HG02642 (cell line): ENCODE measurements around the gene CAPN7.

ENCODE experiments used
- ATAC-seq: cut with Tn5 transposase; IDR thresholded peaks from one replicate; pipeline ENCODE4 v1.9.1; 2021; ENCODE audit warnings: mild to moderate bottlenecking; ENCODE audit not compliant: unreplicated experiment, poor library complexity

Gene CAPN7

GRCh38 chr3:15291589-15292541 is 85.8 kb downstream of the CAPN7 start:
- ATAC-seq: peak; percentile 87

GRCh38 chr3:15292765-15293522 is 86.9 kb downstream of the CAPN7 start:
- no peak for ATAC-seq

DNA sequence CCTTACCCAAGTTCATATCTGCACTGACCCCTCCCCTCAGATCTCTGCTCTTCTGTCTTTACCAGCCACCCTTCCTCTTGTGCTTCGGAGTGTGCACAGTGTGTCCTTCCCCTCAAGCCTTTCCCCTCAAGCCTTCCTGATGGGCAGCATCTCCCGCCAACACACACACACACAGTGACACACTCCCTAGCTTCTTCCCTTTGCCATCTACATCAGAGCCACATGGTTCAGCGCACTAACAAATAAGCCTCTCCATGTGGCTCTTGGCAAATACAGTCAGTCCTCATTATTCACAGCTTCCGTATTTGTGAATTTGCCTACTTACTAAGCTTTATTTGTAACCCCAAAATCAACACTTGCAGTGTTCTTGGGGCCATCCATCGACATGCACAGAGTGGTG is 88.9 kb downstream of the CAPN7 start:
- no peak for ATAC-seq

GRCh38 chr3:15295506-15295905 is 89.5 kb downstream of the CAPN7 start:
- no peak for ATAC-seq

GRCh38 chr3:15297608-15298350 is 91.7 kb downstream of the CAPN7 start:
- no peak for ATAC-seq

GRCh38 chr3:15298504-15298903 is 92.5 kb downstream of the CAPN7 start:
- no peak for ATAC-seq

DNA sequence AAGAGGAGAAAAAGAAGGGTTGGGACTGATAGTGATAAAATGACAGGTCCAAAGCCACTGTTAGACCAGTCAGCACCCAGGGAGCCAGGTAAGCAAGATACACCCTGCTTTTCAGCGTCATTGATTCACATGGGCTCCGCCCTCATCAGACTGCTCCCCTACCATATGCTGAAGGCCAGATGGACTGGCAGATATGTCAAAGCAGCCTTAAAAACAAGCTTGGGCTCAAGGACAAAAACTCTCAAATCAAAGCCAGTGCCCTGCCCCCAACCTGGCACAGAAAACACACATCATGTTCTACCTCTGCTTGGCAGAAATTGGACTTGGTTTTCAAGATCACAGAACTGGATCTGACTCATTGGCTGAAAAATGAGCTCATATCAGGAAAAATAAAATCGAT is 93.0 kb downstream of the CAPN7 start:
- no peak for ATAC-seq

DNA sequence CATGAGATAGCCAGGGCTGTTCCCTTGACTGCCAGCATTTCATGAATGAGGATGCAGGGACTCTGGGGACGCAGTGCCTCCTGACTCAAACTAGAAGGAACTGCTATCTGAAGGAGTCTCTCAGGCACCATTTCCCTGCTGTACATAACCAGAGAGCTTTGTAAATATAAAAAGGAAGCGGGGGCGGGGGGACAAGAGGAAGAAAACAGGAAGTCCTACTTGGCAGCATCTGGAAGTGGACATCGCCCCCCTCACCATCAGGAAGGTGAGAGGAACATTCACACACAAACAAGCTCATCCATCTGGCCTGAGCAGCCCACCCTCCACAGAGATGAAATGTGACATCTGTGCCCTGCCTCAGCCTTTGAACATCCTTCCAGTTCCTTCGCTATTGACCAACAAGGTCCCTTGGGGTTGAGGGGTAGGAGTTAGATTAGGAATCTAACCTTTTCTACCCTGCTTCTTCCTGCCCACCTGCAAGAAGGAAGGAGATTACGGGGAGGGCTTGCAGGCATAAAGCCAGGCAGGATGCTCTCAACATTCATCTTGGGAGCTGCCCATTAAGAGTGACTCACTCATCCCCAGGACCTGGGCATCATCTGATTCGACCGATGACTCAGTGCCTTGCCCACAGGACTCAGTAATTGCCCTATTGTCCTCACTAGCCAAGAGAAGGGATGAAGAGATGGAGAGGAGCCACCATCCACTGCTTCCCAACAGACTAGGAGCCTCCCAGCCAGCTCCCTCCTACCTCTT is 94.5 kb downstream of the CAPN7 start:
- ATAC-seq: no peak

DNA sequence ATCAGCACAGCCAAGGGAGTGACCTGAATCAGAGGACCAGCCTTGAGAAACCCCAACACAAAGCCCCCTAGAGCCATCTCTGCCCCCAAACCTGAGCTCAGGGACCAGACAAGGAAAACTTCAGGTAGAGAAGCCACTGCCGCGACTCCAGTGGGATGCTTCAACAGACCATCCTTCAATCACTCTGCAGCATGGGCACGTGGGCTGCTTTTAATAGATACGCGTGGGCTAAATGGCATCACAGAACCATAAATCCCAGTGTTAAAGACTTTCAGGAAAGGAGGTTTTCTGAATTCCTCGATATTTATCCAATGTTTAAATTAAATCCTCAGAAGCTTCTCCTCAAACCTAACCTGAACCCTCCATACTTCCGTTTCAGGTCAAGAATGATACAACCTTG is 95.7 kb downstream of the CAPN7 start:
- no peak for ATAC-seq
